ENCODE data around the gene RNF224. TPM values are rescaled to one million over a fixed set of nuclear protein-coding genes. Genes with fewer than 3 reads are reported as not detected.
"Not testable (repeated sequence)": the region's sequence is repeated elsewhere in the genome, so short reads cannot be mapped to it uniquely, and the experiment has no call there.

The RNF224 gene
- total and polyA plus RNA-seq, 4 experiments from 2014 or later = not detected

DNA sequence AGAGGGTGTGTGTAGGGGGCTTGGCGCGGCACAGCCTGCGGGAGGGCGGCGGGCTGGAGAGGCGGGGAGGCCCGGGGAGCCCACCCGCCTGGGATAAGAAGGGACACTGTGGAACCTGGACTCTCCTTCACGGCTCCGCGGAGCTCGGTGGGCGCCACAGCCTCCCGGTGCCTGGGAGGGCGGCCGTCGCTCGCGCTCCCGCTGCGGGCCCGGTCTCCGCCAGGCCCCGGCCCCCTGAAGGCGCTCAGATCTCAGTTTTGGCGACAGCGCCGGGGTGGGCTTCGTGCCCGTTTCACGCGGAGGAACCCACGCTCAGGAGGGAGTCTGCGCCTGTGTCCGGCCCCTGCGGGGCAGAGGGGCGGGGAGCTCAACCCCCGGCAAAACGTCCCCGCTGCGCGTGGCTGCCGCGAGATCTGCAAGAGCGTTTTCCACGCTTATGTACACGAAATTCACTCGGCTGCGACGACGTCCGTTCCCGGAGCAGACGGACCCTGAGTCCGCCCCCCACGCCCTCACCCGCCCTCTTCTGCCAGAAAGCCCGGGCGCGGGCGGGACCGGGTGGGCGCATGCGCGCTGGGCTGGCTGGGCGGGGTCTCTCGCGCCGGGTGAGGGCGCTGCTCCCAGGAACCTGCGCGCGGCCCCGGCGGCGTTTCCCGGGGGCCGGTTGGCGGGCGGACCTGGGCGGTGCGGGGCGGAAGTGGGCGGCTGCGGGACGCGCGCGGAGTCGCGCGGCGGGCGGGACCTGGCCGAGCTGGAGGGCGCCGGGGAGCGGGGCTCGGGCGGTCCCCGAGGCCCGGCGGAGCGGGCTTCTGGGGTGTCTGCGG, 27.5 kb downstream of the RNF224 start, which contains the start of gene NELFB:
TSS of gene NELFB (plus strand) at position 704 of the 824 bp plus-strand sequence.
- Mint-ChIP-seq H3K4me3 (peak within 1 kb of the TSS; percentile 88 to 94 (median 92)), H3K27ac (peak within 1 kb of the TSS; percentile 43 to 92 (median 77)), H3K4me1 (peaks cover 2 to 24% (median 10%) of the 10 kb centered on the region in 4 donors), H3K27me3 (no peaks in the 10 kb centered on the region), H3K36me3 (peaks cover 2 to 5% of the 10 kb centered on the region in 2 donors), H3K9me3 (peaks cover 0 to 3% (median 0%) of the 10 kb centered on the region in 8 donors)
- H3K4me1 ChIP-seq (ENCODE audit: insufficient read depth, low read length) = peaks cover 25% of the 10 kb centered on the region
- H3K9me3 ChIP-seq (ENCODE audit: control insufficient read depth in 1 of 2, low read length in 2 of 2) = no peaks in the 10 kb centered on the region
- peak; percentile 89 to 98 (median 94) for DNase-seq
- H3K36me3 ChIP-seq (ENCODE audit: insufficient read depth, low read length) = peaks cover 8% of the 10 kb centered on the region
- POLR2A ChIA-PET (ENCODE audit: partially characterized antibody) = interaction anchor here (0.6 to 10.6 kb wide), 14 partner anchors 11 to 168 kb away, joined by 3 to 260 read pairs (median 5); partner anchors contain the start of genes ANAPC2, CYSRT1, EXD3 and MAN1B1
- peak within 1 kb of the TSS; percentile 66 to 81 for H3K4me3 ChIP-seq (ENCODE audit: low read length in 2 of 2)
- no peaks in the 10 kb centered on the region for H3K27me3 ChIP-seq (ENCODE audit: insufficient read depth, low read length)
- intact Hi-C loops (cut with micrococcal nuclease) = loop anchor here (1.0 kb wide), 3 partner anchors 14 to 169 kb away; partner anchors contain the start of genes MAN1B1 and TUBB4B
- H3K27ac ChIP-seq (ENCODE audit: low read depth, low read length) = peak within 1 kb of the TSS; percentile 69
- CTCF ChIA-PET (ENCODE audit: partially characterized antibody) = interaction anchor here (0.9 to 2.0 kb wide), 7 partner anchors 12 to 159 kb away, joined by 3 to 10 read pairs (median 3); partner anchors contain the start of gene TUBB4B

DNA sequence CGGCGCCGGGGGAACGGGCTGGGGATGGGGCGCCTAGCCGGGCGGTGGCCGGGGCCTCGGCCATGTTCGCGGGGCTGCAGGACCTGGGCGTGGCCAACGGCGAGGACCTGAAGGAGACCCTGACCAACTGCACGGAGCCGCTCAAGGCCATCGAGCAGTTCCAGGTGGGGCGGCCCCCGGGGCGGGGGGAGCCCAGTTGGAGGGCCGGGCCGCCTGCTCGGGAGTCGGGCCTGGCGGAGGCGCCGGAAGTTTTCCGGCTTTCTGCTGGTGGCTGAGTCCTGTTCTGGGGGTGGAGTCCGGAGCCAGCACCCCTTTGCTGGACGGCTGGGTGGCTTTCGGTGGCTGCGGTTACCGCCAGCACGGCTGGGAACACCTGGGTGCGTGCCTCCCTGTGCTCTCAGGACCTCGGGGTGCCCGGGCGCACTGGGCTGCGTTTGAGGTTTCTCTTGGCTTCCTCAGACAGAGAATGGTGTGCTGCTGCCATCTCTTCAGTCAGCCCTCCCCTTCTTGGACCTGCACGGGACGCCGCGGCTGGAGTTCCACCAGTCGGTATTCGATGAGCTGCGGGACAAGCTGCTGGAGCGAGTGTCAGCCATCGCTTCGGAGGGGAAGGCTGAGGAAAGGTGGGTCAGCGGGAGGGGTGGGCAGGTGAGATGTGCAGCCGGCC, 28.3 kb downstream of the RNF224 start:
- CTCF ChIA-PET (ENCODE audit: partially characterized antibody) = interaction anchor here (0.6 to 2.5 kb wide), 7 partner anchors 15 to 138 kb away, joined by 3 to 14 read pairs (median 3); partner anchors contain the start of gene TUBB4B
- Histone ChIP-seq H3K27me3 (ENCODE audit: insufficient read depth, low read length) (no peaks in the 10 kb centered on the region), H3K27ac (ENCODE audit: low read depth, low read length) (peak overlapping the region; percentile 69), H3K4me3 (ENCODE audit: low read length in 2 of 2) (peak overlapping the region; percentile 66 to 78), H3K4me1 (ENCODE audit: insufficient read depth, low read length) (peaks cover 25% of the 10 kb centered on the region), H3K36me3 (ENCODE audit: insufficient read depth, low read length) (peaks cover 8% of the 10 kb centered on the region), H3K9me3 (ENCODE audit: control insufficient read depth in 1 of 2, low read length in 2 of 2) (no peaks in the 10 kb centered on the region)
- peak in 1 of 5 donors; percentile 56 for DNase-seq
- peaks cover 2 to 5% of the 10 kb centered on the region in 2 donors for H3K36me3 Mint-ChIP-seq
- peaks cover 0 to 3% (median 0%) of the 10 kb centered on the region in 8 donors for H3K9me3 Mint-ChIP-seq
- peak overlapping the region; percentile 88 to 94 (median 92) for H3K4me3 Mint-ChIP-seq
- H3K4me1 Mint-ChIP-seq = peaks cover 2 to 24% (median 10%) of the 10 kb centered on the region in 4 donors
- no peaks in the 10 kb centered on the region for H3K27me3 Mint-ChIP-seq
- intact Hi-C loops (cut with micrococcal nuclease) = loop anchor here (1.0 kb wide), 3 partner anchors 14 to 169 kb away; partner anchors contain the start of genes MAN1B1 and TUBB4B
- peak overlapping the region in 6 of 7 donors; percentile 43 to 92 (median 65) for H3K27ac Mint-ChIP-seq
- POLR2A ChIA-PET (ENCODE audit: partially characterized antibody) = interaction anchor here (0.6 to 10.6 kb wide), 17 partner anchors 10 to 447 kb away, joined by 3 to 260 read pairs (median 5); partner anchors contain the start of genes ANAPC2, CYSRT1, EXD3 and MAN1B1

DNA sequence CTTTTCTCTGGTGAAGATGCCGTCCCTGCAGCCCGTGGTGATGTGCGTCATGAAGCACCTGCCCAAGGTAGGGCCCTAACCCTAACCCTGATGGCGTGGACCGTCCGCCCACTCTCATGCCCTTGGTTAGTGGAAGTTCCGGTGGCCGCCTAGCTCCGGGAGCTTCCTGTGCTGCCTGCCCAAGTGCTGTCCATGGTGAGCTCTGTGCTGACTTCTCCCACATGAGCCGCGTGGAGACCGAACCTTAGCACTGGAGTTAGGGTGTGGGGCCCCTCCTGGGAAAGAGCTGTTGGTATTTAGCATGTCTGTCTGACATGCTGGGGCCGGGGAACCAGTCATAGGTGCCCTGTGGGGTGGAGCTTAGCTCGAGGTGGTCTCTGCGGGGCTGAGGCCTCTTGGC, 29.1 kb downstream of the RNF224 start:
- Histone ChIP-seq H3K27me3 (ENCODE audit: insufficient read depth, low read length) (no peaks in the 10 kb centered on the region), H3K4me3 (ENCODE audit: low read length in 2 of 2) (peak overlapping the region; percentile 66 to 78), H3K4me1 (ENCODE audit: insufficient read depth, low read length) (peaks cover 25% of the 10 kb centered on the region), H3K27ac (ENCODE audit: low read depth, low read length) (no peak overlapping the region), H3K9me3 (ENCODE audit: control insufficient read depth in 1 of 2, low read length in 2 of 2) (no peaks in the 10 kb centered on the region), H3K36me3 (ENCODE audit: insufficient read depth, low read length) (peaks cover 8% of the 10 kb centered on the region)
- Mint-ChIP-seq H3K27me3 (no peaks in the 10 kb centered on the region), H3K4me1 (peaks cover 2 to 25% (median 10%) of the 10 kb centered on the region in 4 donors), H3K36me3 (peaks cover 2 to 5% of the 10 kb centered on the region in 2 donors), H3K4me3 (peak overlapping the region; percentile 88 to 94 (median 92)), H3K27ac (peak overlapping the region in 1 of 7 donors; percentile 71), H3K9me3 (peaks cover 0 to 3% (median 0%) of the 10 kb centered on the region in 8 donors)
- intact Hi-C loops (cut with micrococcal nuclease) = no loop called here
- POLR2A ChIA-PET (ENCODE audit: partially characterized antibody) = interaction anchor here (0.6 to 10.6 kb wide), 12 partner anchors 9 to 448 kb away, joined by 3 to 260 read pairs (median 6); partner anchors contain the start of genes ANAPC2, EXD3, MAN1B1 and NOXA1
- DNase-seq = no peak
- CTCF ChIA-PET (ENCODE audit: partially characterized antibody) = interaction anchor here (0.6 to 2.5 kb wide), 4 partner anchors 16 to 138 kb away, joined by 3 to 14 read pairs (median 6); partner anchors contain the start of genes NRARP and TUBB4B

DNA sequence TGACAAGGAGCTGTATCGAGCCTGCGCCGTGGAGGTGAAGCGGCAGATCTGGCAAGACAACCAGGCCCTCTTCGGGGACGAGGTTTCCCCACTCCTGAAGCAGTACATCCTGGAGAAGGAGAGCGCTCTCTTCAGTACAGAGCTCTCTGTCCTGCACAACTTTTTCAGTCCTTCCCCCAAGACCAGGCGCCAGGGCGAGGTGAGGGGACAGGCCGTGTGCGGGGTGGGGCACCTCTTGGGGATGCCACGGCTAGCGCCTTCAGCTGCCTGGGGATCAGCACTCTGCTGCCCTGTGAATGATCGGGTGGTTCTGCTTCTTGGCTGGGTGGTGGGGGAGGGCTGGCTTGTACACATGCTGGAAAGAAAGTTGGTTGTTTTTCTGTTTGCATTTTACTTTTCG, 29.6 kb downstream of the RNF224 start:
- peaks cover 25% of the 10 kb centered on the region for H3K4me1 ChIP-seq (ENCODE audit: insufficient read depth, low read length)
- peak overlapping the region in 3 of 7 donors; percentile 21 to 71 (median 70) for H3K27ac Mint-ChIP-seq
- peak overlapping the region; percentile 88 to 94 (median 92) for H3K4me3 Mint-ChIP-seq
- no peaks in the 10 kb centered on the region for H3K27me3 ChIP-seq (ENCODE audit: insufficient read depth, low read length)
- intact Hi-C loops (cut with micrococcal nuclease) = no loop called here
- H3K27me3 Mint-ChIP-seq = no peaks in the 10 kb centered on the region
- no peaks in the 10 kb centered on the region for H3K9me3 ChIP-seq (ENCODE audit: control insufficient read depth in 1 of 2, low read length in 2 of 2)
- POLR2A ChIA-PET (ENCODE audit: partially characterized antibody) = interaction anchor here (1.0 to 10.6 kb wide), 9 partner anchors 16 to 449 kb away, joined by 3 to 260 read pairs (median 6); partner anchors contain the start of genes ANAPC2, EXD3, MAN1B1 and NOXA1
- H3K4me1 Mint-ChIP-seq = peaks cover 2 to 30% (median 10%) of the 10 kb centered on the region in 4 donors
- H3K36me3 ChIP-seq (ENCODE audit: insufficient read depth, low read length) = peaks cover 8% of the 10 kb centered on the region
- CTCF ChIA-PET (ENCODE audit: partially characterized antibody) = interaction anchor here (0.9 to 2.5 kb wide), 3 partner anchors 16 to 45 kb away, joined by 3 to 14 read pairs (median 9); partner anchors contain the start of genes NRARP and TUBB4B
- H3K4me3 ChIP-seq (ENCODE audit: low read length in 2 of 2) = no peak overlapping the region
- H3K9me3 Mint-ChIP-seq = peaks cover 0 to 3% (median 0%) of the 10 kb centered on the region in 8 donors
- H3K36me3 Mint-ChIP-seq = peaks cover 7 to 10% of the 10 kb centered on the region in 2 donors
- no peak overlapping the region for H3K27ac ChIP-seq (ENCODE audit: low read depth, low read length)
- DNase-seq = no peak

DNA sequence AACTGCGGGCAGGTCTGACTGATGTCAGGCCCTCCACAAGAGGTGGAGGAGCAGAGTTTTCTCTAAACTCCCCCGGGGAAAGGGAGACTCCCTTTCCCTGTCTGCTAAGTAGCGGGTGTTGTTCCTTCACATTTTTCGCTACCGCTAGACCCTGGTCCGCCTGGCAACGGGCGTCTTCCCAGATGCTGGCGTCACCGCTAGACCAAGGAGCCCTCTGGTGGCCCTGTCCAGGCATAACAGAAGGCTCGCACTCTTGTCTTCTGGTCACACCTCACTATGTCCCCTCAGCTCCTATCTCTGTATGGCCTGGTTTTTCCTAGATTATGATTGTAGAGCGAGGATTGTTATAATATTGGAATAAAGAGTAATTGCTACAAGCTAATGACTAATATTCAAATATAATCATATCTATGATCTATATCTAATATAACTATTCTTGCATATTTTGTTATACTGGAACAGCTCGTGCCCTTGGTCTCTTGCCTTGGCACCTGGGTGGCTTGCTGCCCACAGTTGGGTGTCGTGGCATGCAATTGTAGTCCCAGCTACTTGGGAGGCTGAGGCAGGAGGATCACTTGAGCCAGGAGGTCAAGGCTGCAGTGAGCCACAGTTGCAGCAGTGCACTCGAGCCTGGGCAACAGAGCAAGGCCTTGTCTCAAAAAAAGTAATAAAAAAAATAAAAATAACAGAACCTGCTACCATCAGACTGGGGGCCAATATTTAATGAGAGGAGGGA, 35.0 kb downstream of the RNF224 start:
- H3K9me3 ChIP-seq (ENCODE audit: control insufficient read depth in 1 of 2, low read length in 2 of 2); H3K4me1 ChIP-seq (ENCODE audit: insufficient read depth, low read length); H3K9me3 Mint-ChIP-seq; intact Hi-C loops (cut with micrococcal nuclease); H3K27me3 Mint-ChIP-seq; H3K4me1 Mint-ChIP-seq; H3K27ac Mint-ChIP-seq; H3K27me3 ChIP-seq (ENCODE audit: insufficient read depth, low read length); H3K4me3 Mint-ChIP-seq; H3K27ac ChIP-seq (ENCODE audit: low read depth, low read length); H3K4me3 ChIP-seq (ENCODE audit: low read length in 2 of 2): not testable (repeated sequence)
- peaks cover 27% of the 10 kb centered on the region for H3K36me3 ChIP-seq (ENCODE audit: insufficient read depth, low read length)
- DNase-seq = peak in 1 of 5 donors; percentile 4
- H3K36me3 Mint-ChIP-seq = peaks cover 11 to 14% of the 10 kb centered on the region in 2 donors
- ChIA-PET POLR2A (ENCODE audit: partially characterized antibody) (interaction anchor here (1.3 kb wide), 1 partner anchor 22 kb away, joined by 3 read pairs; no protein-coding TSS in a partner anchor), CTCF (ENCODE audit: partially characterized antibody) (interaction anchor here (2.7 kb wide), 1 partner anchor 26 kb away, joined by 13 read pairs; no protein-coding TSS in a partner anchor)

DNA sequence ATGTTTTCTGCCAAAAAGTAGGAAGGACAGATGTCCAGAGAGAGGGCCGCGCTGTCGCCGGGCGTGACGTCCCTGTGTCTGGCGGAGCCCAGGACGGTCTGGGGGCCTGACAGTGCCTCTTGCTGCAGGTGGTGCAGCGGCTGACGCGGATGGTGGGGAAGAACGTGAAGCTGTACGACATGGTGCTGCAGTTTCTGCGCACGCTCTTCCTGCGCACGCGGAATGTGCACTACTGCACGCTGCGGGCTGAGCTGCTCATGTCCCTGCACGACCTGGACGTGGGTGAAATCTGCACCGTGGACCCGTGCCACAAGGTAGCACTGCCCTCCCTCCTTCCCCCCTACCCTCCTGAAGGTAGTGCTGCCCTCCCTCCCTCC, 35.6 kb downstream of the RNF224 start:
- no peaks in the 10 kb centered on the region for H3K9me3 Mint-ChIP-seq
- peaks cover 0 to 7% (median 0%) of the 10 kb centered on the region in 4 donors for H3K4me1 Mint-ChIP-seq
- ChIA-PET POLR2A (ENCODE audit: partially characterized antibody) (interaction anchor here (1.3 kb wide), 1 partner anchor 22 kb away, joined by 3 read pairs; no protein-coding TSS in a partner anchor), CTCF (ENCODE audit: partially characterized antibody) (interaction anchor here (2.7 kb wide), 1 partner anchor 26 kb away, joined by 13 read pairs; no protein-coding TSS in a partner anchor)
- peaks cover 14 to 17% of the 10 kb centered on the region in 2 donors for H3K36me3 Mint-ChIP-seq
- no peaks in the 10 kb centered on the region for H3K9me3 ChIP-seq (ENCODE audit: control insufficient read depth in 1 of 2, low read length in 2 of 2)
- no peak overlapping the region for H3K4me3 ChIP-seq (ENCODE audit: low read length in 2 of 2)
- H3K4me1 ChIP-seq (ENCODE audit: insufficient read depth, low read length) = no peaks in the 10 kb centered on the region
- H3K27ac ChIP-seq (ENCODE audit: low read depth, low read length) = no peak overlapping the region
- no peak overlapping the region for H3K4me3 Mint-ChIP-seq
- peaks cover 29% of the 10 kb centered on the region for H3K36me3 ChIP-seq (ENCODE audit: insufficient read depth, low read length)
- peak in 1 of 5 donors; percentile 24 for DNase-seq
- intact Hi-C loops (cut with micrococcal nuclease) = no loop called here
- H3K27me3 Mint-ChIP-seq = no peaks in the 10 kb centered on the region
- H3K27ac Mint-ChIP-seq = no peak overlapping the region
- H3K27me3 ChIP-seq (ENCODE audit: insufficient read depth, low read length) = no peaks in the 10 kb centered on the region

Measured in CD4-positive, alpha-beta memory T cell (primary cell).